Measurements from ENCODE around the gene DACH1. TPM values are rescaled to one million over a fixed set of nuclear protein-coding genes. Genes with fewer than 3 reads are reported as not detected.

DACH1 gene
- total RNA-seq, 1 donor from 2014 or later = 110 TPM

- peak overlapping the region; percentile 50 for H3K4me3 Mint-ChIP-seq (ENCODE audit: unreplicated experiment)
- H3K27me3 Mint-ChIP-seq (ENCODE audit: unreplicated experiment) = no peaks in the 10 kb centered on the region
- no peaks in the 10 kb centered on the region for H3K36me3 Mint-ChIP-seq (ENCODE audit: unreplicated experiment)
- no peak for DNase-seq
- peaks cover 43% of the 10 kb centered on the region for H3K4me1 Mint-ChIP-seq (ENCODE audit: low read depth, unreplicated experiment)
- H3K27ac Mint-ChIP-seq (ENCODE audit: unreplicated experiment) = no peak overlapping the region
- H3K9me3 Mint-ChIP-seq (ENCODE audit: unreplicated experiment) = peaks cover 3% of the 10 kb centered on the region
- no peak for TF ChIP-seq CTCF (IDR thresholded peaks at IDR 0.05; ENCODE audit: partially characterized antibody, unreplicated experiment)
Measured at GRCh38 chr13:71589032-71589431, 278.0 kb downstream of the DACH1 start.

- Mint-ChIP-seq H3K27ac (ENCODE audit: unreplicated experiment) (peak overlapping the region; percentile 75), H3K9me3 (ENCODE audit: unreplicated experiment) (peaks cover 3% of the 10 kb centered on the region), H3K4me1 (ENCODE audit: low read depth, unreplicated experiment) (peaks cover 42% of the 10 kb centered on the region), H3K36me3 (ENCODE audit: unreplicated experiment) (no peaks in the 10 kb centered on the region), H3K27me3 (ENCODE audit: unreplicated experiment) (no peaks in the 10 kb centered on the region), H3K4me3 (ENCODE audit: unreplicated experiment) (peak overlapping the region; percentile 46)
- TF ChIP-seq CTCF (IDR thresholded peaks at IDR 0.05; ENCODE audit: partially characterized antibody, unreplicated experiment) = no peak
- DNase-seq = no peak
Measured at GRCh38 chr13:71587817-71588216, 279.2 kb downstream of the DACH1 start.

GRCh38 chr13:71587193-71587592 lies 279.8 kb downstream of the DACH1 start:
- no peak for TF ChIP-seq CTCF (IDR thresholded peaks at IDR 0.05; ENCODE audit: partially characterized antibody, unreplicated experiment)
- Mint-ChIP-seq H3K36me3 (ENCODE audit: unreplicated experiment) (no peaks in the 10 kb centered on the region), H3K27ac (ENCODE audit: unreplicated experiment) (peak overlapping the region; percentile 75), H3K4me3 (ENCODE audit: unreplicated experiment) (no peak overlapping the region), H3K9me3 (ENCODE audit: unreplicated experiment) (peaks cover 3% of the 10 kb centered on the region), H3K4me1 (ENCODE audit: low read depth, unreplicated experiment) (peaks cover 39% of the 10 kb centered on the region), H3K27me3 (ENCODE audit: unreplicated experiment) (no peaks in the 10 kb centered on the region)
- no peak for DNase-seq

GRCh38 chr13:71583581-71583980 lies 283.4 kb downstream of the DACH1 start:
- H3K4me1 Mint-ChIP-seq (ENCODE audit: low read depth, unreplicated experiment) = peaks cover 22% of the 10 kb centered on the region
- H3K27me3 Mint-ChIP-seq (ENCODE audit: unreplicated experiment) = no peaks in the 10 kb centered on the region
- H3K9me3 Mint-ChIP-seq (ENCODE audit: unreplicated experiment) = peaks cover 2% of the 10 kb centered on the region
- no peak overlapping the region for H3K4me3 Mint-ChIP-seq (ENCODE audit: unreplicated experiment)
- H3K36me3 Mint-ChIP-seq (ENCODE audit: unreplicated experiment) = no peaks in the 10 kb centered on the region
- no peak for DNase-seq
- H3K27ac Mint-ChIP-seq (ENCODE audit: unreplicated experiment) = no peak overlapping the region
- TF ChIP-seq CTCF (IDR thresholded peaks at IDR 0.05; ENCODE audit: partially characterized antibody, unreplicated experiment) = no peak

- no peak for TF ChIP-seq CTCF (IDR thresholded peaks at IDR 0.05; ENCODE audit: partially characterized antibody, unreplicated experiment)
- no peaks in the 10 kb centered on the region for H3K36me3 Mint-ChIP-seq (ENCODE audit: unreplicated experiment)
- no peak overlapping the region for H3K27ac Mint-ChIP-seq (ENCODE audit: unreplicated experiment)
- H3K4me3 Mint-ChIP-seq (ENCODE audit: unreplicated experiment) = no peak overlapping the region
- H3K9me3 Mint-ChIP-seq (ENCODE audit: unreplicated experiment) = peaks cover 2% of the 10 kb centered on the region
- no peak for DNase-seq
- H3K27me3 Mint-ChIP-seq (ENCODE audit: unreplicated experiment) = peaks cover 8% of the 10 kb centered on the region
- peaks cover 9% of the 10 kb centered on the region for H3K4me1 Mint-ChIP-seq (ENCODE audit: low read depth, unreplicated experiment)
Measured at GRCh38 chr13:71580614-71581013, 286.4 kb downstream of the DACH1 start.
